ENCODE data around the gene RGS13. TPM values are rescaled to one million over a fixed set of nuclear protein-coding genes. Genes with fewer than 3 reads are reported as not detected.

The RGS13 gene
- total RNA-seq, 2 experiments from 2014 or later = not detected

GRCh38 chr1:192602757-192603156, 33.2 kb upstream of the RGS13 start:
- no peak overlapping the region for H3K27ac Mint-ChIP-seq
- H3K4me1 Mint-ChIP-seq = peaks cover 29% of the 10 kb centered on the region
- ATAC-seq (no peak), DNase-seq (no peak)
- no peaks in the 10 kb centered on the region for H3K36me3 Mint-ChIP-seq (ENCODE audit: low read depth)
- intact Hi-C loops (cut with DNase I, micrococcal nuclease) = no loop called here
- ChIA-PET POLR2A (no interaction called here), CTCF (interaction anchor here (1.1 to 1.6 kb wide), 3 partner anchors 60 to 128 kb away, joined by 3 to 4 read pairs (median 3); no protein-coding TSS in a partner anchor)
- no peaks in the 10 kb centered on the region for H3K9me3 Mint-ChIP-seq (ENCODE audit: low read depth)
- no peak overlapping the region for H3K4me3 Mint-ChIP-seq
- no peaks in the 10 kb centered on the region for H3K27me3 Mint-ChIP-seq

GRCh38 chr1:192603218-192603787, 32.6 kb upstream of the RGS13 start:
- Mint-ChIP-seq H3K36me3 (ENCODE audit: low read depth) (no peaks in the 10 kb centered on the region), H3K4me1 (peaks cover 30% of the 10 kb centered on the region), H3K27ac (no peak overlapping the region), H3K4me3 (no peak overlapping the region), H3K27me3 (no peaks in the 10 kb centered on the region), H3K9me3 (ENCODE audit: low read depth) (no peaks in the 10 kb centered on the region)
- ATAC-seq = no peak
- intact Hi-C loops (cut with DNase I, micrococcal nuclease) = no loop called here
- no peak for DNase-seq
- POLR2A ChIA-PET = no interaction called here
- CTCF ChIA-PET = interaction anchor here (0.8 kb wide), 1 partner anchor 55 kb away, joined by 3 read pairs; no protein-coding TSS in a partner anchor

GRCh38 chr1:192604979-192605620, 30.8 kb upstream of the RGS13 start:
- DNase-seq (no peak), ATAC-seq (no peak)
- Mint-ChIP-seq H3K4me1 (peaks cover 44% of the 10 kb centered on the region), H3K9me3 (ENCODE audit: low read depth) (no peaks in the 10 kb centered on the region), H3K36me3 (ENCODE audit: low read depth) (no peaks in the 10 kb centered on the region), H3K27ac (no peak overlapping the region), H3K4me3 (no peak overlapping the region), H3K27me3 (no peaks in the 10 kb centered on the region)
- ChIA-PET POLR2A (no interaction called here), CTCF (interaction anchor here (0.9 to 1.7 kb wide), 3 partner anchors 18 to 122 kb away, joined by 3 to 4 read pairs (median 3); no protein-coding TSS in a partner anchor)
- intact Hi-C loops (cut with DNase I, micrococcal nuclease) = no loop called here

GRCh38 chr1:192608671-192609070, 27.3 kb upstream of the RGS13 start:
- Mint-ChIP-seq H3K4me1 (peaks cover 19% of the 10 kb centered on the region), H3K27ac (peak overlapping the region; percentile 69), H3K9me3 (ENCODE audit: low read depth) (no peaks in the 10 kb centered on the region), H3K4me3 (peak overlapping the region; percentile 35), H3K27me3 (no peaks in the 10 kb centered on the region), H3K36me3 (ENCODE audit: low read depth) (no peaks in the 10 kb centered on the region)
- POLR2A ChIA-PET = interaction anchor here (0.7 kb wide), 1 partner anchor 149 kb away, joined by 4 read pairs; no protein-coding TSS in a partner anchor
- DNase-seq (no peak), ATAC-seq (no peak)
- CTCF ChIA-PET = interaction anchor here (1.0 to 1.5 kb wide), 7 partner anchors 29 to 199 kb away, joined by 3 to 14 read pairs (median 4); no protein-coding TSS in a partner anchor
- intact Hi-C loops (cut with DNase I, micrococcal nuclease) = loop anchor here (1.0 to 2.0 kb wide), 5 partner anchors 28 to 134 kb away; no protein-coding TSS in a partner anchor

- peak; percentile 78 for DNase-seq
- intact Hi-C loops (cut with DNase I, micrococcal nuclease) = loop anchor here (1.0 to 2.0 kb wide), 5 partner anchors 29 to 135 kb away; no protein-coding TSS in a partner anchor
- Mint-ChIP-seq H3K36me3 (ENCODE audit: low read depth) (no peaks in the 10 kb centered on the region), H3K27ac (peak overlapping the region; percentile 69), H3K27me3 (no peaks in the 10 kb centered on the region), H3K4me3 (peak overlapping the region; percentile 35), H3K9me3 (ENCODE audit: low read depth) (no peaks in the 10 kb centered on the region), H3K4me1 (peaks cover 19% of the 10 kb centered on the region)
- ChIA-PET POLR2A (interaction anchor here (0.5 to 0.7 kb wide), 2 partner anchors 92 to 150 kb away, joined by 3 to 4 read pairs; no protein-coding TSS in a partner anchor), CTCF (interaction anchor here (1.0 to 2.4 kb wide), 8 partner anchors 30 to 198 kb away, joined by 3 to 30 read pairs (median 7); no protein-coding TSS in a partner anchor)
- peak; percentile 100 for ATAC-seq
Observed at GRCh38 chr1:192609110-192610079, 26.6 kb upstream of the RGS13 start.

- CTCF ChIA-PET = interaction anchor here (0.9 to 2.4 kb wide), 7 partner anchors 30 to 164 kb away, joined by 3 to 30 read pairs (median 4); no protein-coding TSS in a partner anchor
- H3K9me3 Mint-ChIP-seq (ENCODE audit: low read depth) = no peaks in the 10 kb centered on the region
- no peaks in the 10 kb centered on the region for H3K27me3 Mint-ChIP-seq
- H3K27ac Mint-ChIP-seq = no peak overlapping the region
- H3K4me3 Mint-ChIP-seq = no peak overlapping the region
- H3K36me3 Mint-ChIP-seq (ENCODE audit: low read depth) = no peaks in the 10 kb centered on the region
- H3K4me1 Mint-ChIP-seq = peaks cover 19% of the 10 kb centered on the region
- no peak for DNase-seq
- POLR2A ChIA-PET = no interaction called here
- intact Hi-C loops (cut with DNase I, micrococcal nuclease) = loop anchor here in 1 of 2 experiments (1.0 kb wide), 1 partner anchor 136 kb away; no protein-coding TSS in a partner anchor
- ATAC-seq = no peak
Observed at GRCh38 chr1:192610112-192610889, 25.6 kb upstream of the RGS13 start.

- peaks cover 2% of the 10 kb centered on the region for H3K27me3 Mint-ChIP-seq
- H3K9me3 Mint-ChIP-seq (ENCODE audit: low read depth) = no peaks in the 10 kb centered on the region
- intact Hi-C loops (cut with DNase I, micrococcal nuclease) = no loop called here
- POLR2A ChIA-PET = no interaction called here
- H3K4me1 Mint-ChIP-seq = peaks cover 2% of the 10 kb centered on the region
- CTCF ChIA-PET = interaction anchor here (0.9 kb wide), 1 partner anchor 17 kb away, joined by 3 read pairs; no protein-coding TSS in a partner anchor
- H3K27ac Mint-ChIP-seq = no peak overlapping the region
- H3K4me3 Mint-ChIP-seq = no peak overlapping the region
- no peak for ATAC-seq
- H3K36me3 Mint-ChIP-seq (ENCODE audit: low read depth) = no peaks in the 10 kb centered on the region
- DNase-seq = no peak
Observed at GRCh38 chr1:192615055-192615454, 20.9 kb upstream of the RGS13 start.

GRCh38 chr1:192620071-192620635, 15.8 kb upstream of the RGS13 start:
- ChIA-PET CTCF (interaction anchor here (0.7 kb wide), 1 partner anchor 146 kb away, joined by 3 read pairs; no protein-coding TSS in a partner anchor), POLR2A (no interaction called here)
- DNase-seq (no peak), ATAC-seq (no peak)
- Mint-ChIP-seq H3K9me3 (ENCODE audit: low read depth) (no peaks in the 10 kb centered on the region), H3K27me3 (peaks cover 14% of the 10 kb centered on the region), H3K36me3 (ENCODE audit: low read depth) (no peaks in the 10 kb centered on the region), H3K4me3 (no peak overlapping the region), H3K4me1 (no peaks in the 10 kb centered on the region), H3K27ac (no peak overlapping the region)
- intact Hi-C loops (cut with DNase I, micrococcal nuclease) = no loop called here

GRCh38 chr1:192626366-192627179, 9.4 kb upstream of the RGS13 start:
- H3K36me3 Mint-ChIP-seq (ENCODE audit: low read depth) = no peaks in the 10 kb centered on the region
- no peak for ATAC-seq
- intact Hi-C loops (cut with DNase I, micrococcal nuclease) = no loop called here
- H3K9me3 Mint-ChIP-seq (ENCODE audit: low read depth) = no peaks in the 10 kb centered on the region
- H3K4me1 Mint-ChIP-seq = peaks cover 3% of the 10 kb centered on the region
- H3K4me3 Mint-ChIP-seq = no peak overlapping the region
- DNase-seq = no peak
- H3K27ac Mint-ChIP-seq = no peak overlapping the region
- POLR2A ChIA-PET = no interaction called here
- CTCF ChIA-PET = no interaction called here
- peaks cover 13% of the 10 kb centered on the region for H3K27me3 Mint-ChIP-seq

GRCh38 chr1:192627901-192628300, 8.0 kb upstream of the RGS13 start:
- H3K27ac Mint-ChIP-seq = no peak overlapping the region
- ATAC-seq = no peak
- no peaks in the 10 kb centered on the region for H3K9me3 Mint-ChIP-seq (ENCODE audit: low read depth)
- ChIA-PET POLR2A (no interaction called here), CTCF (interaction anchor here (0.8 to 1.9 kb wide), 3 partner anchors 61 to 153 kb away, joined by 3 to 6 read pairs (median 3); no protein-coding TSS in a partner anchor)
- H3K4me3 Mint-ChIP-seq = no peak overlapping the region
- intact Hi-C loops (cut with DNase I, micrococcal nuclease) = no loop called here
- H3K36me3 Mint-ChIP-seq (ENCODE audit: low read depth) = no peaks in the 10 kb centered on the region
- peaks cover 7% of the 10 kb centered on the region for H3K27me3 Mint-ChIP-seq
- H3K4me1 Mint-ChIP-seq = peaks cover 3% of the 10 kb centered on the region
- DNase-seq = no peak
